GM18498 (cell line): ENCODE data around the gene ITIH2.

ENCODE experiments used
- ATAC-seq: cut with Tn5 transposase; IDR thresholded peaks from one replicate; pipeline ENCODE4 v1.9.1; 2021; ENCODE audit warnings: mild to moderate bottlenecking, moderate library complexity; ENCODE audit not compliant: unreplicated experiment

The ITIH2 gene

GRCh38 chr10:7794251-7795026, 91.3 kb downstream of the ITIH2 start:
- ATAC-seq: no peak

GRCh38 chr10:7795605-7796004, 92.5 kb downstream of the ITIH2 start:
- no peak for ATAC-seq

DNA sequence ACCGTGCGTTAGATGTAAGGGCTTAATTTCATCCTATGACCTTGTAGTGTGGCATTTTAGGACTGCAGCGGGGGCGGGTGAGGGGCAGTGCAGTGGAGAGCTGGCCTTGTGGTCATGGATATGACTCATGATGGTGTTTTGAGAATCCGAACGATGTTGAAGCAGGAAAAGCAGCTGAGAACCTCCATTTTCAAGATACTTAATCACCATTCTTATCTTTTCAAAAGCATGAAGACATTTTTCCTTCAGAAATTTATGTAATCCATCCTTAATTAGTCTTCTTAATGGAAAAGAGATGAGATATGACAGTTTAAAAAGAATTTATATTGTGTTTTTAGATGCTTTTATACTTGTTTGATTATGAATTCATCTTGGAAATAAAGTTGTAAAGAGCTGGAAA, 94.5 kb downstream of the ITIH2 start:
- no peak for ATAC-seq
